Left lobe of liver (tissue), 2 donors: ENCODE results near the gene RGCC. TPM values are rescaled to one million over a fixed set of nuclear protein-coding genes. Genes with fewer than 3 reads are reported as not detected.
A peak's percentile ranks its signal among the peaks of the same experiment; 100 is the strongest.

Source experiments
- ATAC-seq: fragments of 200-7000 bp; cut with Tn5 transposase; one replicate; pipeline ENCODE4 v1.9.1; 2020; ENCODE audit warnings: mild to moderate bottlenecking, moderate library complexity
- DNase-seq: peaks from one replicate; pipeline ENCODE4 v3.0.0-alpha.2; 2020; ENCODE audit warnings: low spot score
- total RNA-seq: library from RNA; stranded (reverse); gene quantifications from one replicate; pipeline ENCODE4 v1.2.1, GENCODE V29; 2021
- donor health status: DM: no; HTN: no; CAD: no; lungs with moderate emphysema.
- donor health status: DM: no; HTN: yes; CAD: no.

The RGCC gene
- total RNA-seq, 1 donor from 2014 or later = 0.88 TPM

DNA sequence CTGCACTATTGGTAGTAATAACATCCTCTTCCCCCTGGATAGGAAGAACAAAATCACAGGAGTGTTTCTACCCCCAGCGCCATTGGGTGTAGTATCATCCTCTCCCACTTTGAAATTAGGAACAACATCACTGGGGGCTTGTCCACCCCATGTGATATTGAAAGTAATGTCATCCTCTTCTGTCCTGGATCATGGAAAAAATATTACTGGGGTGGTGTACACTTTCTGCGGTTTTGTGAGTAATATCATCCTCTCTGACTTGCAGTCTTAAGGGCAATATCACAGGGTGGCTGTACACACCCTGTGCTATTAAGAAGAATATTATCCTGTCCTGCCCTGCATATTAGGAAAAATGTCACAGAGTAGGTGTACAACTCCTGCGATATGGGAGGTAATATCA lies 4.9 kb upstream of the RGCC start:
- DNase-seq (no peak), ATAC-seq (no peak)

DNA sequence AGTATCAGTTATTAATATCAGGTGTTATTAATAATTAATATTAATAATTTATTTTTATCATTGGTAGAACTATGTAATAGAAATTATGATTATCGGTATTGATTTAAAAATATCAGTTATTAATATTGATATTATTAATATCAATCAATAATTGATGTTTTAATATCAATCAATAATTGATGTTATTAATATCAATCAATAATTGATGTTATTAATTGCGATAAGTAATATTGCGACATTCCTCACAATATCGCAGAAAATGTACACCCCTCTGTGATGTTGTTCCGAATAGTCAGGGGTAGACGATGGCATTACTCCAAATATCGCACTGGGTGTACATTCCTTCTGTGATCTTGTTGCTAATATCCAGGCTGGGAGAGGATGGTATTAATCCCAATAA lies 3.7 kb upstream of the RGCC start:
- ATAC-seq (no peak), DNase-seq (no peak)

DNA sequence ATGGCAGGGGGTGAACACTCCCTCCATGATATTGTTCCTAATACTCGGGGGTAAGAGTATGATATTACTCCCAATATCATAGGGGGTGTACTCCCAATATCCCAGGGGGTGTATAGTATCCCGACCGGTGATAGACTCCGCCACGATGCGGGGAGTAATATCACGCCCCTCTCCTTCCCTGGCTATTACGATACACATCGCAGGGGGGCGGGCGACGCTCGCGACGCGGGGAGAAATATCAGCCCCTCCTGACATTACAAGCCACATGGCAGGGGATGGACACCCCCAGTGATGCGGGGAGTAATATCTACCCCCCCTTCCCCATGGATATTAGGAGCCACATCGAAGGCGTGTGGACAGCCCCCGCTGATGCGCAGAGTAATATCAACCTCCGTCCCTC lies 3.2 kb upstream of the RGCC start:
- DNase-seq (no peak), ATAC-seq (no peak)

DNA sequence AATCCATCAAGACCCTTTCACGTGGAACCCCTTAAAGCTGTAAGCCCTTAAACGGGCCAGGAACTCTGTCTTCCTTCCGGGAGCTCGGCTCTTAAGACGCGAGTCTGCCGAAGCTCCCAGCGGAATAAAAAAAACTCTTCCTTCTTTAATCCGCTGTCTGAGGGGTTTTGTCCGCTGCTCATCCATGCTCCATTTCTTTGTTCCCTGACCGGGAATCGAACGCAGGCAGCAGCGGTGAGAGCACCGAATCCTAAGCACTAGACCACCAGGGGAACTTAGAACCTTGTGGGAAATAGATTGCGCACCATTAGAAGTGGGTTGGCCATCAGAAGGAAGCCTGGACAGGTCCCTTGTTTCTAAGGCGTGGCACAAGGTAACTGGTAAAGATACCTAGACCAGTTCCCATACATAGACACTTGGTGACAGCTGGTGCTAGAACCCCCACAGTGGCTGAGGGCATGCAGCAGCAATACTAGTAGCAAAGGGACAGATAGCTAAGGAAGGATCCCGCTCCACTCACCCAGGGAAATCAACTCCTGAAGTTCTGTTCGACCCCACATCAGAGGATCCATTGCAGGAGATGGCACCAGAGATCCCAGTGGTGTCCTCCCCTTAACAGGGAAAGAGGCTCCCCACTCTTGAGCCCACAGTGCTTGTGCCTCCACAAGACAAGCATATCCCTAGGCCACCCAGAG lies 1.5 kb upstream of the RGCC start:
- ATAC-seq (no peak), DNase-seq (no peak)

DNA sequence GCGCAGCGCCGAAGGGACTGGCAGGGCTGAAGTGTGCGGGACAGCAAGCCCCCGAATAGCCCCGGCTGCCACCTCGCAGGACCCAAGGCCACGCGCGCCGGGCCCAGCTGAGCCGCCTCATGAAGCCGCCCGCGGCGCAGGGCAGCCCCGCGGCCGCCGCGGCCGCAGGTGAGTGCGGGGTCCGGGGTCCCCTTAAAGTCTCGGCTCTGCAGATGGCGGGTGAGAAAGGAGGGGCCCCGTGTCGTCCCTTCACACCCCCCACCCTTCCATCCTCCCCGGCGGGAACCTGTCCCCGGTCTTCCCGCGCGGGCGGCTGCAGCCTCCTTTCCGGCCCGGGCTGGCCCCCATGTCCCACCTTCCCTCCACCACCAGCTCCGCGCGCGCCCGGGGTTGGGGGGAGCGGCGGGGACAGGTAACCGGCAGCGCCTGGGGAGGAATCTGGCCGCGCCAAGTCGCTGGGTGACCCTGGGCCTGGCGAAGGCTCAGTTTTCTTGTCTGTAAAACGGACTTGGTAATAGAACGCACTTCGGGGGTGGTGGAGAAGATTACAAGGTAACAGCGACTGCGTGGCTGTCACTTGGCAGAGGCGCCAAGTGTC lies 338 bp downstream of the RGCC start:
- no peak for DNase-seq

DNA sequence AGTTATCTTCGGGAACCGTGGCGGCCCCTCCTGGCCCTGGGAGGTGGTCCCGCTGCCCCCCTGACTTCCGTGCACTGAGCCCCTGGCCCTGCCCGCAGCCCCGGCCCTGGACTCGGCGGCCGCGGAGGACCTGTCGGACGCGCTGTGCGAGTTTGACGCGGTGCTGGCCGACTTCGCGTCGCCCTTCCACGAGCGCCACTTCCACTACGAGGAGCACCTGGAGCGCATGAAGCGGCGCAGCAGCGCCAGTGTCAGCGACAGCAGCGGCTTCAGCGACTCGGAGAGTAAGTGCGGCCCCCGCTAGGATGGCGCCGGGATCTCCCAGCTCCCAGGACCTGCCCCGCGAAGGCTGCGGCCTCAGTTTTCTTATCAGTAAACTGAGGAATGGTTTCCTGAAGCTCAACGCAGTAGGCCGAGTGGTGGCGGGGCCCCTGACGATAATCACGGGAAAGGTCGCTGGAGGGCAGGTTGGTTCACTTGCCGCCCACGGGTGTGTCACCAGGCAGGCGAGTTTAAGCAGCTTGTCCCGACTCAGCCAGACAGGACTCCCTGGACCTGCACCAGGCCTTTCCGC lies 924 bp downstream of the RGCC start:
- peak; percentile 68 for ATAC-seq
- peak; percentile 55 for DNase-seq

More for the DNA sequence above, 338 bp downstream of the RGCC start:
- peak; percentile 10 for ATAC-seq

DNA sequence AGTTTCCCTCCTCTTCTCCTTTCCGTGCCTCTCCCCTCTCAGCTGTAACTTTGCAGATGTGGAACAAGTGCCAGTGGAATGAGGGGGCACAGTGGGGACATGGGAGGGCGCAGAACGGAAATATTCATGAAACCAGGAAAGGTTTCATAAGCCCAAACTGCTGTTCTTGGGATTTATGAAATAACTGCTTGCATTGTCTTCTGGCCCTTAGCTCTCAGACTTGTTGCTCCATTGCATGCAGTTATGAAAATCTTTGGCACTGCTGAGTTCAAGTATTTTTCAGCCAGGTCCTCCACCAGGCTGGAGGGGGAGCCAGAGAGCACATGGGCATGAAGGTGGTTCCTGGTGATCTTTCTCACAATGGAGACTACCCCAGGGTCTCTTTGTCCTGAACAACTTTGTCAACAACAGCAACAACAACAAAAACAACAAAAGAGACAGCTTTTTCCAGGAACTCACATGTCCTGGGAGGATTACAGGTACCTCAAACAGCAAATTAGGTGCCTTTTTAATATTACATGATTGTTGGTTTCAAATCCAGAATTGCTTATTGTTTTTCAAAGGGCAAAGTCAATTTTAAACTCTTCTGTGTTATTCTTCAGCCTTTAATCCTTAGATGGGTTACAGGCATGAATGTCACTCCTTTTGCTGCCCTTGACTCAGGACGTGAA lies 1.5 kb downstream of the RGCC start:
- ATAC-seq (peak; percentile 76), DNase-seq (peak; percentile 57)

DNA sequence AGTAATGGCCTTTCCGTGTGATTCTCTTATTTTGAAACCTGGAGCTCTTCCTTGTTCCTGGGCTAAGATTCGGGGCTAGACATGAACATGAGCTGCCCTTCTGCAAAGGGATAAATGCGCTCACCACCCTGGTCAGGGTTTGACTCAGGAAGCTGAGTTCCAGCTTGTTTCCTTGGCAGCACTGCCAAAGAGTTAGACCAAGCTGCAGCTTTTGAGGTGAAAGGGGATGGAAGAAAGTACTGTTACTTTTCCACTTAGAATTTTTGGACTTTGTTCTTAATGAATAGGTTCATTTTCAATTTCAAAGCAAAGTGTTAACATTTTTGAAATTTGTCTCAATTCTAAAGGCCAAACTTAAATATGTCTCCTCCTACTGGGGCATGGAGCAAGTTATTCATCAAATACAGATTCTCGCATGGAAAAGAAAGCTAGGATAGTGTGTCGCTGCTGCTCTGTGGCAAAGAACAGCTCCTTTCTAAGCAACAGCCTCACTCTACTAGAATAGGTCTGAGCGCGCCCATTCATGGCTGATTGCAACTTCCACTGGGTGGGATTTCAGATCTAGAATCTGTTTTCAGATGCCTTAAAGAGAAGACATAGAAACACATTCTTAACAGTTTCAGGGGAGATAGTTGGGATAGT lies 2.2 kb downstream of the RGCC start:
- ATAC-seq (no peak), DNase-seq (no peak)

DNA sequence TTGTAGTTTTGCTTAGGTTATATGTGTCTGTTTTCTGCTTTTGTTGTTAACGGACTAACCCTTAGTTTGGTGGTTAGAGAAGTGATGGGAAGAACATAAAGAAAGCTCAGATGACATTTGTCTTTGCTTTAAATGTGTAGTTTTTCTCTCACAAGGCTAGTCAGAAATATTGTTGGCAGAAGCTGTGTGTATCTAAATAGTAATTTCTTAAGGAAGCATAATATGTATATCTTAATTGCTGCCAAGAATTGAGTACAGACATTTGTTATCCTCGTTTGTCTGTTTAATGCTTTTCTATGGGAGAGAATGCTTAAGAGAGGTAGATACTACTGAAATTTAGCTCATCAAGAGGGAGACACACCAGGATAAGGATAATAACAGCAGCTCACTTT lies 2.7 kb downstream of the RGCC start:
- ATAC-seq = no peak
- no peak for DNase-seq

DNA sequence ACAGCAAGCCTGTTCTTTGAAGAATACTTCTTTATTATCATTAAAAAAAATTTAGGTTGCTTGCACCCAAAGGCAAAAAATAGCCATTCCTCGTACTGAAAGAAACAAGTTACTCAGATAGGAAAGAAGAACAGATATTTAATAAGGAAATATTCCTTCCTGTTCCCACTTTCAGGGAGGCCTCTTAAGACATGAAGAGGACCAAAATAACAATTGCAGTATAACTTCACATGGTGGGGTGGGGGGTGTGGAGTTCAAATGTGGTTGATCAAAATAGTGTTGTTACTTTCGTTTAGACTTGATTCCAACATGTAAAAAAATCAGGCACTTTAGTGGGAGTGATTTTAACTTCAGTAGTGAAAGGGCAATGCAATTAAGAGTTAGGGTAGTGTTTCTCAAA lies 3.6 kb downstream of the RGCC start:
- ATAC-seq (no peak), DNase-seq (no peak)

DNA sequence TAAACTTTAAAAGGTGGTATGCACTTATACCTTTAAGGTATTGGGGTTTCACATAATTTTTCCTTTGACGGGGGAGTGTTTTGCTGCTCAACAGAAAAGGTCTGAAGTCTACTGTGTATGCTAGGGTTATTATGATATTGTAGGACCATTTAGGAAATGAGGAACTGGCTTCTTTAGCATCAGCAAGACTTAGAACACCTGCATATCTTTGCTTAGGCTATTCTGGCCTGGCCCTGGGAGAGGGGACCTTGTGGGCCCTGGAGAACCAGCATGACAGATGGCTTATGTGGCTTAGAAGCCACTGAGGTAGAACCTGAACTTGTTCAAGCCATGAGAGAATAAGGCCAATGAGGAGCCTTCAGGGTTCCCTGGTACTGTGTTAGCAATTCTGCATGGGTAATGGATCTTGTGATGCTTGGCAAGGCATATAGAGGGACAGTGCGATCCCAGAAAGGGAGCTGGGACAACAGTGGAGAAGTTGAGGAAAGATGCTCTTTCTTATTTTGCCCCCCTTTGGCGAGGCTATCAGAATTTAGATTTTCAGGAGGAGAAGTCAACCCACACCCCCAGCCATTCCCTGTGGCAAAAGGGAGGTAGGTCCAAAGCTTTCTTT lies 4.3 kb downstream of the RGCC start:
- no peak for DNase-seq

DNA sequence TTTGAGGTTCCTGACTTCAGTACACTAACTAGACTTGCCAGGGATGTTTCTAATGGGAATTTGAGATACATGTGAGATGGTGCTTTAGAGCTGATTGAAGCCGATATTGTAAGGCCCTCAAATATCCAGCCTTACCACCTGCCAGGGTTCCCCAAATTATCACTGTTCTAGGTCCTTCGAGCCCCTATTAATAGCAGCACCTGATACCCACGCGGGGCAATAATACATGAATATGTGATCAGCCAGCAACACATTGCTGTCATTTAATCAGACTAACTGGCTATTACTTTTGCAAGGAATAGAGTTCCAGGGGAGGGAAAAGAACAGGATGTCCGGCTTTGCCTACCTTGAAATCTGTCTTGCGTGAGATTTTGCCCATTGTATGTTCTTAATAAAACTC lies 5.1 kb downstream of the RGCC start:
- no peak for ATAC-seq
- no peak for DNase-seq

More for the DNA sequence above, 4.3 kb downstream of the RGCC start:
- ATAC-seq = no peak

DNA sequence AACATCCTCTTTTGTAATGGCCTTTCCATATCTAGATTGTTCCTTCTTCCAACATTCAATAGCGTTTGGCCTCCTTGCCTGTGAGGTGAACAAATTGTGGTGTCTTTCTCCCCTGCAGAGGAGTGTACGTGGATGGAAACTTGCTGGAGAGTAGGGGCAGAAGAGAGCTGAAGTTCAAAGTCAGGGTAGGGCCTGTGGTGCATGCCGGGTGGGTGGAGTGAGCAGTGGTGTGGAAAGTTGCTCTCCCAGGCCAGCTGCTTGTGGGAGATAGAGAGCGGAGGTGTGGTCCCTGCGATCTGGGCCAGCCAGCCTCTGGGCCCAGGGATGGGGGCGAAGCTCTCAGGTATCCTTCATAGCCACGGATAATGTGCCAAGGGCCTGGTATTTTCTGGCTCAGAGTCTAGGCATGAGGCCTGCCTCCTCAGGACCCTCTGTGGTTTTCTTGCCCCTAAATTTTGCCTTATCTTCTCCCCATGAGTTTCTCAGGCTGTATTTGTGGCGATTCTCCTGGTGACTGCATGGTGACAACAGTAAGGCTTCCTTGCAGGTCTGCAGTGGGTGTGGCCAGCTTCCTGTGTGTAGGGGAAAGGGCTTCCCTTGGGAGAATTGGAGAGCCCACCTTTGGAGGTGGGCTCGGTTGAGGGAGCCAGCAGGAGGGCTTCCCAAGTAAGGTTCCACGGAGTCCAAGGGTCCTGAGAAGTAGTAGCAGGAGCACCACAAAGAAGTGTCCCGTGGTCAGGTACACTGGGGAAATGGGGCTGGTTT lies 6.7 kb downstream of the RGCC start:
- DNase-seq (no peak), ATAC-seq (no peak)

DNA sequence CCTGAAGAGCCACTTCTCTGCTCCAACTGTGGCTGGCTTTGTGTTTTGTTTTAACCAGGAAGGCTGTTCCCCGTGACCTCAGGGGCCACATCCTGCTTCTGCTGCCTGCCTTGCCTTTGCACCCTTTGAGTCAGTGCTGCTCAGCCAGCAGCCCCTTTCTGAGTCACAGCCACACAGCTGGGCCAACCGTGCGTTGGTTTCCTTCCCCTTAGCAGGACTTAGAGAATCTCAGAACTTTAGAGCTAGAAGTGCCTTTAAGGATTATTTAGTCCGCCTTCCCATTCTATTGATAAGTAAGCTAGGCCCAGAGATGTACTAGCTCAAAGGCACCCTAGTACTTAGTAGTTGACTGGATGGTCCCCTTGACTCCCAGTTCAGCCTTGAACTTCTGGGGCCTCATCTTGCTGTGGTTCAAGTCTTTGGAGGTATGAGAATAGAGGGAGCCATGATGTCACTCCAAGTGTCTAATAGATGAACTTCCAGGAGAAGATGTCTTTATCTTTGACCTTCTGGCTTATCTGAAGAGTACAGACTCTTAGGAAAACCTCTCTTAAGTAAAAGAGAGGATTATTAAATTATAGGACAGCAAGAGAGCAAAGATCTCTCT lies 8.0 kb downstream of the RGCC start:
- ATAC-seq = peak; percentile 15
- no peak for DNase-seq

DNA sequence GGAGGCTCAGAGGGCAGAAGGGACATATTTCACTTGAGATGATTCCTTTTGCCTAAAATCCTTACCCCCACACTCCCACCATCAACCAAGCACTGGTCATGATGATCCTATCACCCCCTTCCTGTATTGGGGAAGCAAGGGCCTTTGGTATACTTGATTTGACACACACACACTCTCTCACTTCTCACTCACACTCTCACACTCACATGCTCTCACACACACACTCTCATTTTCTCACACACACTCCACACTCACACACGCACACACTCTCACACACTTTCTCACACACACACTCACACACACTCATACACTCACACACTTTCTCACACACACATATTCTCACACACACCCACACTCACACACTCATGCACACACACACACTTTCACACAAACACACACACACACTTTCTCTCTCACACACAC lies 8.6 kb downstream of the RGCC start:
- DNase-seq = no peak
- ATAC-seq = no peak

DNA sequence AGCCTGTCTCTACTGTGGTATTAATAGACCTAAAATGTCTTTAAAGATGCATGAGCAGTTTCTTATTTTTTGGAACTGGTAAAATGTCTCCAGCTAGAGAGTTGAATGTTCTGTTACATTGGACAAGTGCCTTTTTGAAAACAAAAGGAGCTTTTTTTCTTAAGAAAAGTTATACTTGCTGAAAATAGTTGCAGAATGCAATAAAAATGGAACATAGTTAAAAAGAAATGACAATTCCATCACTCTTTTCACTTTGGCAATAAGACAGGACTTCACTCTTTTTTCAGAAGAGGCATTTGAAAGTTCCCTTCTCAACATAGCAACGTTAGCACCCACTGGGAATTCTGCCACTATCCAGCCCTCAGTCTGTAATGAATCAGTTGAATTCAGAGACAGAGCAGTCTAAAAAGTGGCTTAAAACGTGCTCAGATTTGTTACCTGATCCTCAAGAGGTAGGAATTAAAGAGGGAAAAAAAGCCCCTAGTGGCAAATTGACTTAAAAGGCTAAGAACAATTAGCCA lies 10.1 kb downstream of the RGCC start:
- ATAC-seq = no peak
- no peak for DNase-seq

DNA sequence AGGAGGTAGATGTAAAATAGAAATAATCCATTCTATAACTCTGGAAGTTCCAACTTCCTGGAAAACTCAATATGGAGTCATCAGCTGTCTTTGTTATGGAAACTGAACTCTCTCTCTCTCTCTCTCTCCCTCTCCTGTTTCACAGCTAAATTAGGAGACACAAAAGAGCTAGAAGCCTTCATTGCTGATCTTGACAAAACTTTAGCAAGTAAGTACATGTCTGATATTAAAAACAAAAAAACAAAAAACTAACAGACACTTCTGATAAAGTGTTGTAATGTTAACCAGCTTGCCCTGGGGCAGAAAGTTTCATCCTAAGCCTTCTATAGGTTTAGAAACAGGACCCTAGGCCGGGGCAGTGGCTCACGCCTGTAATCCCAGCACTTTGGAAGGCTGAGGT lies 11.3 kb downstream of the RGCC start:
- ATAC-seq = no peak
- DNase-seq = no peak

DNA sequence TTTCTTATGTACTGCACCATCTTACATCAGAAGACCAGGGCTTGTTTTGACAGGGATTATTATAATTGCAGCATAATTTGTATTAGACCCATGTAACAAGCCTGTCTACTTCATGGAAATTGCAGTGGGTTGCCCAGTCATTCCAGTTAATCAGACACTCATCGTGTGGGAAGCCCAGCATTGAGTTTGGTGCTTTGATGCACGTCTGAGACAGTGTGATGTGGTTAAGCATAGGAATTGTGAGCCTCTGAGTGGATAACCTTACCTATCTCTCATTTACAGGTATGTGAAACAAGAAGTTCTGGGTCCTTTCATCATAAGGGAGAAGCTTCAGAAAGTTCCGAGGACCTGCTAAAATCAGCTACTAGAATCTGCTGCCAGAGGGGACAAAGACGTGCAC lies 12.8 kb downstream of the RGCC start:
- no peak for ATAC-seq

DNA sequence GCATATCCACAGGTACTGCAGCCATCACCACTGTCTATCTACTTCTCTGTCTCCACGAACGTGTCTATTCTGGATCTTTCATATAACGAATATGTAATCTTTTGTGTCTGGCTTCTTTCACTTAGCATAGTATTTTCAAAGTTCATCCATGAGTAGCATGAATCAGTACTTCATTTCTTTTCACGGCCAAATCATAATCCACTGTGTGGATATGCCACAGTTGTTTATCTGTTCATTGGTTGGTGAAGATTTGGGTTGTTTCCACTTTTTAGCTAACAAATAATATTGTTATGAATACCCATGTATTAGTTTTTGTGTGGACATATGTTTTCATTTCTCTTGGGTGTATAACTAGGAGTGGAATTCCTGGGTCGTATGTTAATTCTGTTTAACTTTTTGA lies 14.4 kb downstream of the RGCC start:
- DNase-seq (no peak), ATAC-seq (no peak)

More for the DNA sequence above, 12.8 kb downstream of the RGCC start:
- no peak for DNase-seq

DNA sequence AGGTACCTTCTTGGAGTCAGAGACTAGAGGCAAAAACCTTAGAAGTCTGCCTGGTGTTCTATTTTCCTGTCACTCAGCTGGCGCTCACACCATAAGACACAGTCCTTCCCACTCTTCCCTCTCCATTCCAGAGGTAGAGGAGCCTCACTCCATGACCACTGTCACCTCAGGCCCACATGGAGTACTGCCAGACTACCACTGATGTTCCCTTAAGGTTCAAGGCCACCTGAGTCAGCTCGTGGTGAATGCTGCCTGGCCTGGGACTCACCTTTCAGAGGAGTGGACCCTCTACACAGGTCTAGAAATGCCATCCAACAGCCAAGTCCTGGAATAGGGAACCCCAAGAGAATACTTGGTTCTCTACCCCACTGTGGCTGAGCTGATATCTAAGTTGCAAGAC lies 29.9 kb downstream of the RGCC start:
- ATAC-seq = peak; percentile 30

More for the DNA sequence above, 29.9 kb downstream of the RGCC start:
- DNase-seq = no peak
